Ovary (tissue), 9 donors: ENCODE measurements around the gene MRPL4. TPM values are rescaled to one million over a fixed set of nuclear protein-coding genes. Genes with fewer than 3 reads are reported as not detected.

Source experiments
- DNase-seq, 5 donors: peaks; one replicate each; pipeline ENCODE4 v3.0.0-alpha.2; 2019 to 2020
- H3K27ac ChIP-seq, 2 donors: fragments of 200-600 bp; one replicate each; pipeline versions ENCODE4 v1.5.1 to v1.8.0; 2019 to 2022
- H3K27me3 ChIP-seq: fragments of 200-600 bp; one replicate; pipeline ENCODE4 v1.8.0; 2022
- H3K36me3 ChIP-seq: fragments of 200-600 bp; sonication (generic); one replicate; pipeline ENCODE4 v1.5.1; 2019
- H3K4me1 ChIP-seq: one replicate; pipeline ENCODE4 v1.8.1; 2013; ENCODE audit warnings: mild to moderate bottlenecking, moderate library complexity; ENCODE audit not compliant: insufficient read depth
- H3K4me3 ChIP-seq: fragments of 200-600 bp; sonication (generic); one replicate; pipeline ENCODE4 v1.5.1; 2017
- H3K9me3 ChIP-seq, 2 donors: fragments of 200-600 bp in 1 of 2; sonication (generic) in 1 of 2; one replicate each; pipeline versions ENCODE4 v1.5.1 to v1.8.1; 2013 to 2019; ENCODE audit warnings: mild to moderate bottlenecking in 1 of 2, moderate library complexity in 1 of 2
- CTCF ChIP-seq, 3 donors: fragments of 450-650 bp in 2 of 3; fragments of 200-600 bp in 1 of 3; IDR thresholded peaks; one replicate each; pipeline versions ENCODE4 v1.5.1 to v1.8.0; 2016 to 2022; ENCODE audit warnings: antibody characterized with exemption in 3 of 3, mild to moderate bottlenecking in 1 of 3
- EP300 ChIP-seq: sonication (generic); formaldehyde crosslinking; IDR thresholded peaks from one replicate; pipeline ENCODE4 v1.6.1; 2017; ENCODE audit warnings: antibody characterized with exemption
- POLR2A ChIP-seq: fragments of 450-650 bp; IDR thresholded peaks from one replicate; pipeline ENCODE4 v1.6.1; 2017; ENCODE audit warnings: antibody characterized with exemption, mild to moderate bottlenecking, moderate library complexity
- WGBS, 3 donors: extraction: QIAGEN DNeasy Blood & Tissue Kit in 1 of 3; methylation state at CpG; one replicate each; pipeline versions ENCODE4 v1.1.5 to v1.1.7; 2013 to 2017; 5-methylcytosine and 5-hydroxymethylcytosine counted together
- intact Hi-C, 4 donors: fragments of 100-400 bp; cut with DNase I; formaldehyde crosslinking; loops; one replicate each; pipeline versions ENCODE4 v1.11.0 to v1.15.1; 2022 to 2023
- polyA plus RNA-seq, 2 donors: library from polyadenylated mRNA; stranded (reverse); fragments of 200-250 nt in 1 of 2; fragments of 350-450 nt in 1 of 2; fragmentation: Illumina TruSeq in 1 of 2; extraction: RNeasy Lipid Tissue Mini Kit (QIAGEN cat#74804) in 1 of 2; gene quantifications; one replicate each; pipeline ENCODE4 v1.2.3, GENCODE V29; 2013 to 2014
- total RNA-seq, 7 donors: library from RNA; depleted of rRNA in 2 of 7; stranded (reverse); fragments of >200 nt in 2 of 7; fragmentation: NEBNext Ultra II Directional in 3 of 7; extraction: Animal tissue kit (Norgen Biotek cat#: 25700) in 3 of 7; gene quantifications; one replicate each; pipeline versions ENCODE4 v1.1.0 to v1.2.4, GENCODE V29; 2016 to 2023
- donor health status: DM: no; HTN: no; CAD: no; lungs with moderate emphysema.
- donor health status: DM: no; HTN: no; CAD: no.
- donor health status: Bipolar disorder and iron deficiency.
- donor health status: DM: yes; HTN: yes; CAD: no.
- donor health status: DM: no; HTN: no; CAD: no.
- donor health status: DM: yes; HTN: yes; CAD: no.

MRPL4 gene
- total and polyA plus RNA-seq, 9 donors = 4.7 to 73.3 (median 58.9) TPM

- intact Hi-C loops = loop anchor here in 2 of 4 donors (10.0 kb wide), 2 partner anchors 131 to 141 kb away; partner anchors contain the start of genes ANGPTL6 (in 1 of the 2), EIF3G (in 1 of the 2), P2RY11 (in 1 of the 2) and PPAN (in 1 of the 2)
These were observed 6.7 kb upstream of the MRPL4 start for GRCh38 chr19:10245189-10245939.

GRCh38 chr19:10246511-10246910 is 5.5 kb upstream of the MRPL4 start:
- WGBS, 3 donors = 82 to 85% (median 84%) methylated on average over 6 of the region's 6 CpGs
- no peak for DNase-seq
- no peak overlapping the region for H3K27ac ChIP-seq
- peaks cover 3% of the 10 kb centered on the region for H3K4me1 ChIP-seq
- H3K36me3 ChIP-seq = no peaks in the 10 kb centered on the region
- TF ChIP-seq CTCF (IDR thresholded peaks at IDR 0.05) = no peak
- no peaks in the 10 kb centered on the region for H3K9me3 ChIP-seq
- H3K4me3 ChIP-seq = no peak overlapping the region
- no peaks in the 10 kb centered on the region for H3K27me3 ChIP-seq
- intact Hi-C loops = loop anchor here in 2 of 4 donors (10.0 kb wide), 2 partner anchors 132 to 142 kb away; partner anchors contain the start of genes ANGPTL6 (in 1 of the 2), EIF3G (in 1 of the 2), P2RY11 (in 1 of the 2) and PPAN (in 1 of the 2)

More at GRCh38 chr19:10245189-10245939, 6.7 kb upstream of the MRPL4 start:
- WGBS, 3 donors = 62 to 72% (median 68%) methylated on average over 9 of the region's 9 CpGs
- no peaks in the 10 kb centered on the region for H3K9me3 ChIP-seq
- H3K27me3 ChIP-seq = no peaks in the 10 kb centered on the region
- H3K36me3 ChIP-seq = no peaks in the 10 kb centered on the region
- no peak overlapping the region for H3K4me3 ChIP-seq
- H3K4me1 ChIP-seq = no peaks in the 10 kb centered on the region
- TF ChIP-seq POLR2A = no peak
- no peak overlapping the region for H3K27ac ChIP-seq
- DNase-seq = no peak

- peaks cover 6% of the 10 kb centered on the region for H3K4me1 ChIP-seq
- H3K4me3 ChIP-seq = peak overlapping the region; percentile 72
- TF ChIP-seq EP300 (no peak), CTCF (IDR thresholded peaks at IDR 0.05) (no peak), POLR2A (no peak)
- DNase-seq = no peak
- H3K9me3 ChIP-seq = no peaks in the 10 kb centered on the region
- WGBS, 3 donors = 13 to 20% (median 17%) methylated on average over 8 of the region's 8 CpGs
- peak overlapping the region in 1 of 2 donors; percentile 76 for H3K27ac ChIP-seq
- intact Hi-C loops = loop anchor here in 3 of 4 donors (10.0 kb wide), 2 partner anchors 58 to 318 kb away; partner anchors contain the start of genes OLFM2 (in 2 of the 3) and DNMT1 (in 1 of the 3)
- no peaks in the 10 kb centered on the region for H3K27me3 ChIP-seq
- H3K36me3 ChIP-seq = no peaks in the 10 kb centered on the region
These were observed 693 bp downstream of the MRPL4 start for GRCh38 chr19:10252707-10253106.

GRCh38 chr19:10254244-10254643 is 2.2 kb downstream of the MRPL4 start:
- intact Hi-C loops = loop anchor here in 3 of 4 donors (10.0 kb wide), 2 partner anchors 59 to 319 kb away; partner anchors contain the start of genes OLFM2 (in 2 of the 3) and DNMT1 (in 1 of the 3)
- DNase-seq = no peak
- TF ChIP-seq EP300 (no peak), POLR2A (no peak), CTCF (IDR thresholded peaks at IDR 0.05) (no peak)
- no peak overlapping the region for H3K4me3 ChIP-seq
- 91 to 92% (median 92%) methylated on average over 3 of the region's 3 CpGs for WGBS, 3 donors
- H3K27ac ChIP-seq = no peak overlapping the region
- no peaks in the 10 kb centered on the region for H3K27me3 ChIP-seq
- H3K36me3 ChIP-seq = no peaks in the 10 kb centered on the region
- H3K9me3 ChIP-seq = no peaks in the 10 kb centered on the region
- peaks cover 6% of the 10 kb centered on the region for H3K4me1 ChIP-seq
